ENCODE data around the gene ALG14. TPM values are rescaled to one million over a fixed set of nuclear protein-coding genes. Genes with fewer than 3 reads are reported as not detected.

The ALG14 gene
- total and polyA plus RNA-seq, 10 of the 15 experiments (the other 5 are each of a cell fraction or from before 2014, with no cell fraction given): 2.6 to 19.2 (median 7.5) TPM

GRCh38 chr1:95021805-95022643, 50.7 kb downstream of the ALG14 start:
- ChIA-PET CTCF (interaction anchor here (1.2 to 1.4 kb wide), 2 partner anchors 18 to 19 kb away, joined by 4 read pairs; no protein-coding TSS in a partner anchor), POLR2A (interaction anchor here (0.5 to 1.1 kb wide), 2 partner anchors 9 to 1034 kb away, joined by 3 read pairs; no protein-coding TSS in a partner anchor), RAD21 (ENCODE audit: unreplicated experiment) (no interaction called here), SMC1A (ENCODE audit: uncharacterized antibody, unreplicated experiment) (no interaction called here)
- FAIRE-seq: no peak
- H2AFZ ChIP-seq (ENCODE audit: control insufficient read depth, low read depth, low read length): no peak overlapping the region
- WGBS (ENCODE audit: insufficient coverage, insufficient replicate concordance, low lambda C conversion rate, missing lambda C conversion rate): 84% methylated on average over 7 of the region's 7 CpGs
- no peak overlapping the region for H3K4me3 ChIP-seq
- DNase-seq (ENCODE audit: low read depth, low spot score): no peak
- intact Hi-C loops (cut with micrococcal nuclease; ENCODE audit: unreplicated experiment) (no loop called here), in situ Hi-C loops (cut with MboI) (no loop called here)
- H3K4me2 ChIP-seq (ENCODE audit: control insufficient read depth, insufficient read depth): no peak overlapping the region
- no peak overlapping the region for H3K9ac ChIP-seq (ENCODE audit: control insufficient read depth, insufficient read depth, low read length)
- H3K4me1 ChIP-seq (ENCODE audit: control insufficient read depth, insufficient read depth, low read length): no peaks in the 10 kb centered on the region
- TF ChIP-seq E4F1 (IDR thresholded peaks at IDR 0.05; ENCODE audit: borderline replicate concordance, partially characterized antibody) (no peak), FOXK2 (IDR thresholded peaks at IDR 0.05) (no peak), BCL11A (IDR thresholded peaks at IDR 0.05; ENCODE audit: low read depth, low read length) (no peak)
- no peaks in the 10 kb centered on the region for H4K20me1 ChIP-seq (ENCODE audit: control insufficient read depth, insufficient read depth)
- H3K36me3 ChIP-seq (ENCODE audit: control insufficient read depth in 2 of 2, insufficient read depth in 2 of 2, low read length in 1 of 2): peaks cover 0 to 4% of the 10 kb centered on the region in 2 experiments; a peak in 1 of 4 replicates
- no peaks in the 10 kb centered on the region for H3K79me2 ChIP-seq (ENCODE audit: control insufficient read depth, insufficient read depth, low read length)
- no peaks in the 10 kb centered on the region for H3K27me3 ChIP-seq (replicated peaks in 1 of 2; ENCODE audit: control insufficient read depth in 2 of 2, insufficient read depth in 2 of 2, low read length in 1 of 2)
- H3K27ac ChIP-seq (ENCODE audit: control insufficient read depth, insufficient read depth): no peak overlapping the region
- no TSS peak for BruUV-seq (replicated peaks)
- H3K9me3 ChIP-seq (replicated peaks; ENCODE audit: control insufficient read depth, insufficient read depth, low read length): no peaks in the 10 kb centered on the region
- no peak for ATAC-seq
